ENCODE measurements around the gene TFAP2D.

Gene TFAP2D

GRCh38 chr6:50713226-50713625, at the start of gene TFAP2D:
TFAP2D (plus strand) TSS chr6:50713526; CDS start chr6:50714056, 530 bp downstream.
- no peak for DNase-seq (ENCODE audit: low read depth)

- no peak for DNase-seq (ENCODE audit: low read depth)
These were observed 49.5 kb upstream of the TFAP2D start for GRCh38 chr6:50663806-50664205.

GRCh38 chr6:50666089-50666488, 47.2 kb upstream of the TFAP2D start:
- no peak for DNase-seq (ENCODE audit: low read depth)

GRCh38 chr6:50681213-50681824, 32.0 kb upstream of the TFAP2D start:
- no peak for DNase-seq (ENCODE audit: low read depth)

- no peak for DNase-seq (ENCODE audit: low read depth)
These were observed 24.1 kb upstream of the TFAP2D start for GRCh38 chr6:50689210-50689609.

- no peak for DNase-seq (ENCODE audit: low read depth)
These were observed 21.4 kb upstream of the TFAP2D start for GRCh38 chr6:50691814-50692495.

- DNase-seq (ENCODE audit: low read depth), result no peak
These were observed 14.8 kb upstream of the TFAP2D start for GRCh38 chr6:50698546-50698945.

GRCh38 chr6:50699051-50699775, 14.1 kb upstream of the TFAP2D start:
- DNase-seq (ENCODE audit: low read depth), result no peak

GRCh38 chr6:50706575-50706974, 6.8 kb upstream of the TFAP2D start:
- DNase-seq (ENCODE audit: low read depth), result no peak

- DNase-seq (ENCODE audit: low read depth), result no peak
These were observed 6.1 kb upstream of the TFAP2D start for GRCh38 chr6:50707191-50707590.

GRCh38 chr6:50707652-50708300, 5.5 kb upstream of the TFAP2D start:
- DNase-seq (ENCODE audit: low read depth), result no peak

GRCh38 chr6:50708664-50709365, 4.5 kb upstream of the TFAP2D start:
- DNase-seq (ENCODE audit: low read depth), result no peak

- DNase-seq (ENCODE audit: low read depth), result no peak
These were observed 4.0 kb upstream of the TFAP2D start for GRCh38 chr6:50709366-50709734.

GRCh38 chr6:50711686-50712085, 1.6 kb upstream of the TFAP2D start:
- DNase-seq (ENCODE audit: low read depth), result no peak

- DNase-seq (ENCODE audit: low read depth), result no peak
These were observed 1.0 kb upstream of the TFAP2D start for GRCh38 chr6:50712291-50712690.

- no peak for DNase-seq (ENCODE audit: low read depth)
These were observed 706 bp downstream of the TFAP2D start for GRCh38 chr6:50713977-50714486.

- no peak for DNase-seq (ENCODE audit: low read depth)
These were observed 1.4 kb downstream of the TFAP2D start for GRCh38 chr6:50714487-50715379.

- DNase-seq (ENCODE audit: low read depth), result no peak
These were observed 3.7 kb downstream of the TFAP2D start for GRCh38 chr6:50716899-50717509.

GRCh38 chr6:50717734-50718457, 4.6 kb downstream of the TFAP2D start:
- DNase-seq (ENCODE audit: low read depth), result no peak

- no peak for DNase-seq (ENCODE audit: low read depth)
These were observed 5.2 kb downstream of the TFAP2D start for GRCh38 chr6:50718566-50718965.
